ENCODE results near the gene NCL. TPM values are rescaled to one million over a fixed set of nuclear protein-coding genes. Genes with fewer than 3 reads are reported as not detected.

NCL gene
- polyA plus RNA-seq, 1 of the 3 experiments (the other 2 are of a cell fraction): 256 TPM

DNA sequence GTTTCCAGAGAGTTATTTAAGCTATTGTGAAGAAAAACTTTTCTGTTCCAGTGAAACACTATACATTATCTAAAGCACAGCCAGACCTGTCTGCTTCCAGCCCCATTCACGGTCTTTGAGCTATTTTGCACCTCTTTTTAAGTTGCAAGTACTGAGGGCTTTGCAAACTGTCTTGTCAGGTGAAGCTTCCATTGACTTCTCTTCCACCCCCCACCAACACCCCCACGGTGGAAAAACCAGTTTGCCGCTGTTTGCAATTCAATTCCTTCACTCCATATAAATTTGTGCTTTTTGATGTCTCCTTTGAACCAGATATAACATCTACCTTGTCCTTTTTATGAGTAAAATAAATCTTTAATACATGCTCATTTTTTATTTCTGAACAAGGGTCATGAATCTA is 53.0 kb downstream of the NCL start:
- Histone ChIP-seq H3K4me3 (ENCODE audit: low read depth in 2 of 2, low read length in 1 of 2) (no peak overlapping the region), H3K27me3 (ENCODE audit: insufficient read depth) (no peaks in the 10 kb centered on the region), H3F3A (replicated peaks; ENCODE audit: insufficient read depth) (peaks cover 7% of the 10 kb centered on the region), H3K4me1 (ENCODE audit: control insufficient read depth in 1 of 2, insufficient read depth in 2 of 2, low read depth in 1 of 2, low read length in 1 of 2) (peaks cover 3 to 6% of the 10 kb centered on the region in 2 experiments; a peak in 2 of 4 replicates), H3K36me3 (replicated peaks in 1 of 2; ENCODE audit: control insufficient read depth in 1 of 2, insufficient read depth in 2 of 2, low read length in 1 of 2) (no peaks in the 10 kb centered on the region), H3K9me3 (no peaks in the 10 kb centered on the region), H2AFZ (ENCODE audit: low read depth) (no peak overlapping the region), H3K4me2 (peak overlapping the region; percentile 97; the same call in 1 of the 2 replicates), H3K9me2 (no peaks in the 10 kb centered on the region), H4K20me1 (ENCODE audit: insufficient read depth) (no peaks in the 10 kb centered on the region), H3K79me2 (ENCODE audit: insufficient read depth) (no peaks in the 10 kb centered on the region), H3K27ac (ENCODE audit: low read depth in 2 of 2, low read length in 1 of 2) (no peak overlapping the region), H3K9ac (no peak overlapping the region)
- CTCF ChIA-PET: interaction anchor here (0.7 to 17.2 kb wide), 24 partner anchors 8 to 577 kb away, joined by 3 to 302 read pairs (median 11); partner anchors contain the start of gene B3GNT7
- POLR2A ChIA-PET: no interaction called here
- no peak for TF ChIP-seq TCF12 (IDR thresholded peaks at IDR 0.05)
- DNase-seq: no peak
- 83% methylated on average over 3 of the region's 3 CpGs for WGBS (ENCODE audit: low lambda C conversion rate)

DNA sequence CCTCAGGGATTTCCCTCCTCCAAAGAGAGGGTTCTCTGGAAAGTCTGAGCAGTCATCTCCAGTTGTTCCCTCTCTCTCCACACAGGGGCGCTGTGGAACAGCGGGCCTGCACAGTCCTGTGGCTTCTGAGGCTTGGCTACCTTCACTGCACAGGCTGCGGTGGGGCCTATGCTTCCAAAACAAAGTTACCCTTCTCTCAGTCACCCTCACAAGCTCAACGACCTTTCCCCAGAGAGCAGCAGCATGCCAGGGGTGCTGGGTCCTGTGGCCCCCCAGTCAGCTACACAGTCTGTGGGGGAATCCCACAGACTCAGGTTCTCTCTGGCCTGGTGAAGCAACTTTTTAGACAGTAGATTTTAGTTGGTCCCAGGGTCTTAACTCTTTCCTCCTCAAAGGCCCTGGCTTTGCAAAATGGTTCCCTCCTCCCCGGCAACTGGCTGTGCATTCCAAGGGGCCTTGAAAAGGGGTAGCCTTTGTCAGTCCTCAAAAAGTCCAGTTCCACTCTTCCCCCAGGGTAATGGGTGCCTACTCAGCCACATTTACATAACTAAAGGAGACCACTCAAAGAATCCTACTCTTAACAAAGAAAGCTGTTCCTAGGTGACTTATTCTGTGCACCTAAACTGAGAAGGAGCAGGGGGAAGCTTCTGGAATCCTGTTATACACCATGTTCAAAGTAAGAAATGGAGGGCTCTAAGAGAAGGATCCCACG is 53.8 kb downstream of the NCL start:
- Histone ChIP-seq H3K27ac (ENCODE audit: low read depth in 2 of 2, low read length in 1 of 2) (no peak overlapping the region), H3K9ac (no peak overlapping the region), H4K20me1 (ENCODE audit: insufficient read depth) (no peaks in the 10 kb centered on the region), H3K9me3 (no peaks in the 10 kb centered on the region), H3K9me2 (no peaks in the 10 kb centered on the region), H3F3A (replicated peaks; ENCODE audit: insufficient read depth) (peaks cover 7% of the 10 kb centered on the region), H3K27me3 (ENCODE audit: insufficient read depth) (no peaks in the 10 kb centered on the region), H3K4me2 (no peak overlapping the region), H2AFZ (ENCODE audit: low read depth) (no peak overlapping the region), H3K4me1 (ENCODE audit: control insufficient read depth in 1 of 2, insufficient read depth in 2 of 2, low read depth in 1 of 2, low read length in 1 of 2) (peaks cover 5 to 10% of the 10 kb centered on the region in 2 experiments; a peak in 2 of 4 replicates), H3K4me3 (ENCODE audit: low read depth in 2 of 2, low read length in 1 of 2) (no peak overlapping the region), H3K36me3 (replicated peaks in 1 of 2; ENCODE audit: control insufficient read depth in 1 of 2, insufficient read depth in 2 of 2, low read length in 1 of 2) (no peaks in the 10 kb centered on the region), H3K79me2 (ENCODE audit: insufficient read depth) (no peaks in the 10 kb centered on the region)
- WGBS (ENCODE audit: low lambda C conversion rate): 93% methylated on average over 6 of the region's 6 CpGs
- TF ChIP-seq, protein P1, sequence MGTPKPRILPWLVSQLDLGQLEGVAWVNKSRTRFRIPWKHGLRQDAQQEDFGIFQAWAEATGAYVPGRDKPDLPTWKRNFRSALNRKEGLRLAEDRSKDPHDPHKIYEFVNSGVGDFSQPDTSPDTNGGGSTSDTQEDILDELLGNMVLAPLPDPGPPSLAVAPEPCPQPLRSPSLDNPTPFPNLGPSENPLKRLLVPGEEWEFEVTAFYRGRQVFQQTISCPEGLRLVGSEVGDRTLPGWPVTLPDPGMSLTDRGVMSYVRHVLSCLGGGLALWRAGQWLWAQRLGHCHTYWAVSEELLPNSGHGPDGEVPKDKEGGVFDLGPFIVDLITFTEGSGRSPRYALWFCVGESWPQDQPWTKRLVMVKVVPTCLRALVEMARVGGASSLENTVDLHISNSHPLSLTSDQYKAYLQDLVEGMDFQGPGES (IDR thresholded peaks at IDR 0.05; ENCODE audit: low read depth, low read length): no peak
- TF ChIP-seq, protein P2, sequence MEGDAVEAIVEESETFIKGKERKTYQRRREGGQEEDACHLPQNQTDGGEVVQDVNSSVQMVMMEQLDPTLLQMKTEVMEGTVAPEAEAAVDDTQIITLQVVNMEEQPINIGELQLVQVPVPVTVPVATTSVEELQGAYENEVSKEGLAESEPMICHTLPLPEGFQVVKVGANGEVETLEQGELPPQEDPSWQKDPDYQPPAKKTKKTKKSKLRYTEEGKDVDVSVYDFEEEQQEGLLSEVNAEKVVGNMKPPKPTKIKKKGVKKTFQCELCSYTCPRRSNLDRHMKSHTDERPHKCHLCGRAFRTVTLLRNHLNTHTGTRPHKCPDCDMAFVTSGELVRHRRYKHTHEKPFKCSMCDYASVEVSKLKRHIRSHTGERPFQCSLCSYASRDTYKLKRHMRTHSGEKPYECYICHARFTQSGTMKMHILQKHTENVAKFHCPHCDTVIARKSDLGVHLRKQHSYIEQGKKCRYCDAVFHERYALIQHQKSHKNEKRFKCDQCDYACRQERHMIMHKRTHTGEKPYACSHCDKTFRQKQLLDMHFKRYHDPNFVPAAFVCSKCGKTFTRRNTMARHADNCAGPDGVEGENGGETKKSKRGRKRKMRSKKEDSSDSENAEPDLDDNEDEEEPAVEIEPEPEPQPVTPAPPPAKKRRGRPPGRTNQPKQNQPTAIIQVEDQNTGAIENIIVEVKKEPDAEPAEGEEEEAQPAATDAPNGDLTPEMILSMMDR (IDR thresholded peaks at IDR 0.05): peak; percentile 47
- DNase-seq: no peak
- POLR2A ChIA-PET: no interaction called here
- CTCF ChIA-PET: interaction anchor here (1.6 to 17.2 kb wide), 10 partner anchors 12 to 307 kb away, joined by 6 to 302 read pairs (median 32); no protein-coding TSS in a partner anchor

DNA sequence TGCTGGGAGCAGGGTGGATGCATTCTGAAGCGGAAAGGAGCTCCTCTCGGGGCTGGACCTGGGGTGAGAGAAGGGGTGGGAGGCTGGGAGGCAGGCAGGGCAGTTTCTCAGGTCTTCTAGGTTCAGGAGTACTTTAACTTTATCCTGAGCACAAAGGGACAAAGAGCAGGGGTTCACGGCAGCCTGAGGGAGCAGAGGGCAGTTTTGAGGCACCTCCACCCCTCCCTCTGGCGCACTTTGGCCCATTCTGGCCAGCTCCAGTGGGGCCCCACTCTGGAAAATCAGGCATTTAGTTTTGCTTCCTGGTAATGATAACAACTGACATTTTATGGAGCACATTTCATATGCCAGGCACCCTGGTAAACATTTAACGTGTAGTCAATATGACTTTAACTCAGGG is 54.5 kb downstream of the NCL start:
- H3K27ac ChIP-seq (ENCODE audit: low read depth in 2 of 2, low read length in 1 of 2): no peak overlapping the region
- H3K4me2 ChIP-seq: no peak overlapping the region
- no peaks in the 10 kb centered on the region for H3K36me3 ChIP-seq (replicated peaks in 1 of 2; ENCODE audit: control insufficient read depth in 1 of 2, insufficient read depth in 2 of 2, low read length in 1 of 2)
- no peaks in the 10 kb centered on the region for H3K9me3 ChIP-seq
- no peaks in the 10 kb centered on the region for H3K79me2 ChIP-seq (ENCODE audit: insufficient read depth)
- no peak for DNase-seq
- WGBS (ENCODE audit: low lambda C conversion rate): 95% methylated on average over 5 of the region's 5 CpGs
- H3K9ac ChIP-seq: no peak overlapping the region
- no peaks in the 10 kb centered on the region for H3K27me3 ChIP-seq (ENCODE audit: insufficient read depth)
- H3K4me1 ChIP-seq (ENCODE audit: control insufficient read depth in 1 of 2, insufficient read depth in 2 of 2, low read depth in 1 of 2, low read length in 1 of 2): peaks cover 5 to 10% of the 10 kb centered on the region in 2 experiments; a peak in 2 of 4 replicates
- POLR2A ChIA-PET: no interaction called here
- H3F3A ChIP-seq (replicated peaks; ENCODE audit: insufficient read depth): peaks cover 7% of the 10 kb centered on the region
- no peaks in the 10 kb centered on the region for H4K20me1 ChIP-seq (ENCODE audit: insufficient read depth)
- CTCF ChIA-PET: interaction anchor here (0.9 to 17.2 kb wide), 6 partner anchors 11 to 181 kb away, joined by 3 to 302 read pairs (median 34); no protein-coding TSS in a partner anchor
- no peaks in the 10 kb centered on the region for H3K9me2 ChIP-seq
- no peak overlapping the region for H3K4me3 ChIP-seq (ENCODE audit: low read depth in 2 of 2, low read length in 1 of 2)
- no peak overlapping the region for H2AFZ ChIP-seq (ENCODE audit: low read depth)
- TF ChIP-seq TEAD4 (IDR thresholded peaks at IDR 0.05; ENCODE audit: borderline replicate concordance, insufficient read depth): no peak
- no peak for TF ChIP-seq EZH2phosphoT487 (IDR thresholded peaks at IDR 0.05; ENCODE audit: borderline replicate concordance, low read depth)
- TF ChIP-seq RFX5 (IDR thresholded peaks at IDR 0.05; ENCODE audit: low read length): no peak
- TF ChIP-seq SMC3 (IDR thresholded peaks at IDR 0.05; ENCODE audit: low read depth, low read length): no peak
- TF ChIP-seq SIN3A (IDR thresholded peaks at IDR 0.05; ENCODE audit: borderline replicate concordance, low read depth, low read length): no peak
- no peak for TF ChIP-seq JUND (IDR thresholded peaks at IDR 0.05)
- TF ChIP-seq GABPA (IDR thresholded peaks at IDR 0.05; ENCODE audit: low read depth): no peak
- TF ChIP-seq MXI1 (IDR thresholded peaks at IDR 0.05; ENCODE audit: low read depth, low read length): no peak
- no peak for TF ChIP-seq ELF1 (IDR thresholded peaks at IDR 0.05)
- TF ChIP-seq POLR2AphosphoS5 (IDR thresholded peaks at IDR 0.05; ENCODE audit: low read depth, low read length): no peak
- TF ChIP-seq, protein P3, sequence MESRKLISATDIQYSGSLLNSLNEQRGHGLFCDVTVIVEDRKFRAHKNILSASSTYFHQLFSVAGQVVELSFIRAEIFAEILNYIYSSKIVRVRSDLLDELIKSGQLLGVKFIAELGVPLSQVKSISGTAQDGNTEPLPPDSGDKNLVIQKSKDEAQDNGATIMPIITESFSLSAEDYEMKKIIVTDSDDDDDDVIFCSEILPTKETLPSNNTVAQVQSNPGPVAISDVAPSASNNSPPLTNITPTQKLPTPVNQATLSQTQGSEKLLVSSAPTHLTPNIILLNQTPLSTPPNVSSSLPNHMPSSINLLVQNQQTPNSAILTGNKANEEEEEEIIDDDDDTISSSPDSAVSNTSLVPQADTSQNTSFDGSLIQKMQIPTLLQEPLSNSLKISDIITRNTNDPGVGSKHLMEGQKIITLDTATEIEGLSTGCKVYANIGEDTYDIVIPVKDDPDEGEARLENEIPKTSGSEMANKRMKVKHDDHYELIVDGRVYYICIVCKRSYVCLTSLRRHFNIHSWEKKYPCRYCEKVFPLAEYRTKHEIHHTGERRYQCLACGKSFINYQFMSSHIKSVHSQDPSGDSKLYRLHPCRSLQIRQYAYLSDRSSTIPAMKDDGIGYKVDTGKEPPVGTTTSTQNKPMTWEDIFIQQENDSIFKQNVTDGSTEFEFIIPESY (IDR thresholded peaks at IDR 0.05; ENCODE audit: borderline replicate concordance, low read depth): no peak
- TF ChIP-seq, protein P4, sequence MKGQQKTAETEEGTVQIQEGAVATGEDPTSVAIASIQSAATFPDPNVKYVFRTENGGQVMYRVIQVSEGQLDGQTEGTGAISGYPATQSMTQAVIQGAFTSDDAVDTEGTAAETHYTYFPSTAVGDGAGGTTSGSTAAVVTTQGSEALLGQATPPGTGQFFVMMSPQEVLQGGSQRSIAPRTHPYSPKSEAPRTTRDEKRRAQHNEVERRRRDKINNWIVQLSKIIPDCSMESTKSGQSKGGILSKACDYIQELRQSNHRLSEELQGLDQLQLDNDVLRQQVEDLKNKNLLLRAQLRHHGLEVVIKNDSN (IDR thresholded peaks at IDR 0.05; ENCODE audit: borderline replicate concordance, low read depth): no peak
- no peak for TF ChIP-seq GATA2 (CRISPR knock-in tag; IDR thresholded peaks at IDR 0.05)
